ENCODE results near the gene RFX2. TPM values are rescaled to one million over a fixed set of nuclear protein-coding genes. Genes with fewer than 3 reads are reported as not detected.

Gene RFX2
- total RNA-seq, 1 donor from 2014 or later = 3.2 TPM

DNA sequence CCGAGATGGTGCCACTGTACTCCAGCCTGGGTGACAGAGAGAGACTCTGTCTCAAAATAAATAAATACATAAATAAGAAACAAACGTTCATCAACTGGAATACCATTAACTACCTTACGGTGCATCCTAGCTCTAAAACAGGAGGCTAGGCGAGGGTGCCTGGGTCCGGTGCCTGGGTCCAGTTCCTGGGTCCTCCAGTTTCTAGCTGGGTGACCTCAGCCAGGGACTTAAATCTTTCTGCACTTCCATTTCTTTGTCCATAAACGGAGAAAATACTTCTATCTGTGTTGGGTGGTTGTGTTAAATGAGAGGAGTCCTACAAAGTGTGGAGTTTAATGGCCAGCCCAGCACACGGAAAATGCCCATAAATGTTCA, 34.0 kb downstream of the RFX2 start:
- no peak for DNase-seq (ENCODE audit: low read depth)
- no peak for FAIRE-seq
- Histone ChIP-seq H3K27me3 (ENCODE audit: insufficient read depth, low read length) (no peaks in the 10 kb centered on the region), H3K36me3 (ENCODE audit: insufficient read depth, low read length) (no peaks in the 10 kb centered on the region), H3K9me3 (ENCODE audit: insufficient read depth, low read depth, low read length) (no peaks in the 10 kb centered on the region), H3K9ac (ENCODE audit: low read length) (peak overlapping the region; percentile 65), H2AFZ (ENCODE audit: low read depth, low read length) (no peak overlapping the region), H3K79me2 (ENCODE audit: insufficient read depth, low read length) (no peaks in the 10 kb centered on the region), H3K4me1 (ENCODE audit: insufficient read depth, low read length) (peaks cover 16% of the 10 kb centered on the region), H3K27ac (ENCODE audit: low read depth, low read length) (peak overlapping the region; percentile 75), H4K20me1 (ENCODE audit: insufficient read depth, low read length) (no peaks in the 10 kb centered on the region), H3K4me2 (ENCODE audit: low read length) (peak overlapping the region; percentile 76), H3K4me3 (ENCODE audit: insufficient read depth, low read depth, low read length) (no peak overlapping the region)
- H3K27ac Mint-ChIP-seq (ENCODE audit: unreplicated experiment) = peak overlapping the region; percentile 65
- H3K4me3 Mint-ChIP-seq (ENCODE audit: unreplicated experiment) = no peak overlapping the region
- H3K9me3 Mint-ChIP-seq (ENCODE audit: unreplicated experiment) = peaks cover 1% of the 10 kb centered on the region
- peaks cover 38% of the 10 kb centered on the region for H3K27me3 Mint-ChIP-seq (ENCODE audit: low read depth, unreplicated experiment)
- TF ChIP-seq, protein P1, sequence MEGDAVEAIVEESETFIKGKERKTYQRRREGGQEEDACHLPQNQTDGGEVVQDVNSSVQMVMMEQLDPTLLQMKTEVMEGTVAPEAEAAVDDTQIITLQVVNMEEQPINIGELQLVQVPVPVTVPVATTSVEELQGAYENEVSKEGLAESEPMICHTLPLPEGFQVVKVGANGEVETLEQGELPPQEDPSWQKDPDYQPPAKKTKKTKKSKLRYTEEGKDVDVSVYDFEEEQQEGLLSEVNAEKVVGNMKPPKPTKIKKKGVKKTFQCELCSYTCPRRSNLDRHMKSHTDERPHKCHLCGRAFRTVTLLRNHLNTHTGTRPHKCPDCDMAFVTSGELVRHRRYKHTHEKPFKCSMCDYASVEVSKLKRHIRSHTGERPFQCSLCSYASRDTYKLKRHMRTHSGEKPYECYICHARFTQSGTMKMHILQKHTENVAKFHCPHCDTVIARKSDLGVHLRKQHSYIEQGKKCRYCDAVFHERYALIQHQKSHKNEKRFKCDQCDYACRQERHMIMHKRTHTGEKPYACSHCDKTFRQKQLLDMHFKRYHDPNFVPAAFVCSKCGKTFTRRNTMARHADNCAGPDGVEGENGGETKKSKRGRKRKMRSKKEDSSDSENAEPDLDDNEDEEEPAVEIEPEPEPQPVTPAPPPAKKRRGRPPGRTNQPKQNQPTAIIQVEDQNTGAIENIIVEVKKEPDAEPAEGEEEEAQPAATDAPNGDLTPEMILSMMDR (IDR thresholded peaks at IDR 0.05; ENCODE audit: insufficient read depth, low read depth, low read length) = no peak
- no peak for TF ChIP-seq EZH2 (IDR thresholded peaks at IDR 0.05; ENCODE audit: insufficient read depth, low read length)
- H3K4me1 Mint-ChIP-seq (ENCODE audit: low read depth, unreplicated experiment) = peaks cover 6% of the 10 kb centered on the region
- no peaks in the 10 kb centered on the region for H3K36me3 Mint-ChIP-seq (ENCODE audit: low read depth, unreplicated experiment)

DNA sequence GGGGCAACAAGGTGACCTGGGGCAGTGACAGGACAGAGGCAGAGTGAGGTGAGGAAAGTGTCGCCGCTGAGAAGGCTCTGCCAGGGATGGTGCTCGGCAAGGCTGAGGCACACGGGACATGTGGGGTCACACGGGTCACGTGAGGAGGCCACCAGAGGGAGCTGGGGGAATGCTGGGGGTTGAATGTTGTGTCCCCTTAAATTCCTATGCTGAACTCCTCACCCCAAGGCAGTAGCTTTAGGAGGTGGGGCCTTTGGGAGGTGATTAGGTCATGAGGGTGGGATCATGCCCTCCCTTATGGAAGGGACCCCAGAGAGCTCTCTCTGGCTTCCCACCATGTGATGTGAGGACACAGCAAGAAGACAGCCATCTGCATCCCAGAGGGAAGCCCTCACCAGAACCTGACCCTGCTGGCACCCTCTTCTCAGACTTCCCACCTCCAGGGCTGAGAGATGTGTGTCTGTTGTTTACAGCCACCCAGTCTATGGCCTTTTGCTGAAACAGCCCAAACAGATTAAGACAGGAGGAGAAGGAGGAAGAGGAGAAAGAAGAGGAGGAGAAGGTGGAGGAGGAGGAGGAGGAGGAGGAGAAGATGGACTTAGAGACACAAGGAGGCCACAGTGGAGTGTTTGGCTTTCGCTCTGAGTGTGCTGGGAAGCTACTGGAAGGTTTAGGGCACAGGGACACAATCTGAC, 35.4 kb downstream of the RFX2 start:
- Histone ChIP-seq H3K27ac (ENCODE audit: low read depth, low read length) (no peak overlapping the region), H3K4me2 (ENCODE audit: low read length) (no peak overlapping the region), H2AFZ (ENCODE audit: low read depth, low read length) (no peak overlapping the region), H3K79me2 (ENCODE audit: insufficient read depth, low read length) (no peaks in the 10 kb centered on the region), H3K4me1 (ENCODE audit: insufficient read depth, low read length) (peaks cover 25% of the 10 kb centered on the region), H3K36me3 (ENCODE audit: insufficient read depth, low read length) (no peaks in the 10 kb centered on the region), H3K9ac (ENCODE audit: low read length) (no peak overlapping the region), H3K27me3 (ENCODE audit: insufficient read depth, low read length) (no peaks in the 10 kb centered on the region), H3K9me3 (ENCODE audit: insufficient read depth, low read depth, low read length) (no peaks in the 10 kb centered on the region), H3K4me3 (ENCODE audit: insufficient read depth, low read depth, low read length) (no peak overlapping the region), H4K20me1 (ENCODE audit: insufficient read depth, low read length) (no peaks in the 10 kb centered on the region)
- no peak for DNase-seq (ENCODE audit: low read depth)
- no peak overlapping the region for H3K27ac Mint-ChIP-seq (ENCODE audit: unreplicated experiment)
- peaks cover 1% of the 10 kb centered on the region for H3K9me3 Mint-ChIP-seq (ENCODE audit: unreplicated experiment)
- no peaks in the 10 kb centered on the region for H3K36me3 Mint-ChIP-seq (ENCODE audit: low read depth, unreplicated experiment)
- H3K27me3 Mint-ChIP-seq (ENCODE audit: low read depth, unreplicated experiment) = peaks cover 30% of the 10 kb centered on the region
- peaks cover 6% of the 10 kb centered on the region for H3K4me1 Mint-ChIP-seq (ENCODE audit: low read depth, unreplicated experiment)
- no peak overlapping the region for H3K4me3 Mint-ChIP-seq (ENCODE audit: unreplicated experiment)
- TF ChIP-seq EZH2 (IDR thresholded peaks at IDR 0.05; ENCODE audit: insufficient read depth, low read length) = no peak
- TF ChIP-seq, protein P1 (IDR thresholded peaks at IDR 0.05; ENCODE audit: insufficient read depth, low read depth, low read length) = no peak
- no peak for FAIRE-seq
